Measurements from ENCODE around the gene DUSP11. TPM values are rescaled to one million over a fixed set of nuclear protein-coding genes. Genes with fewer than 3 reads are reported as not detected.
"Not testable (repeated sequence)": the region's sequence is repeated elsewhere in the genome, so short reads cannot be mapped to it uniquely, and the experiment has no call there.

Gene DUSP11
- total RNA-seq, 1 donor from 2014 or later, result 30.3 TPM

DNA sequence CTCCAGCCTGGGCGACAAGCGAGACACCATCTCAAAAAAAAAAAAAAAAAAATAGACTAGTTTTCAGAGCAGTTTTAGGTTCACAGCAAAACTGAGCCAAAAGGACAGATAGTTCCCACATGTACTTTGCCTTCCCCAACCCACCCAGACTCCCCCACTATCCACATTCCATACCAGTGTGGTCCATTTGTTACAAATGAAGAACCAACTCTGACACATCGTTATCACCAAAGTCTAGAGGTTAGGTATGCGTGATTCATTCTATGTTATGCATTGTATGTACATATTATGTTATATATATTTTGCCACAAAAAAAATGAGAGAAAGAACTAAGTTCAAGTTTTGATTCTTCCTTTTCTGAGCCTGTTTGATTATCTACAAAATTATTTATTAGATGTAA lies 3.5 kb downstream of the DUSP11 start:
- intact Hi-C loops (cut with micrococcal nuclease), result no loop called here

DNA sequence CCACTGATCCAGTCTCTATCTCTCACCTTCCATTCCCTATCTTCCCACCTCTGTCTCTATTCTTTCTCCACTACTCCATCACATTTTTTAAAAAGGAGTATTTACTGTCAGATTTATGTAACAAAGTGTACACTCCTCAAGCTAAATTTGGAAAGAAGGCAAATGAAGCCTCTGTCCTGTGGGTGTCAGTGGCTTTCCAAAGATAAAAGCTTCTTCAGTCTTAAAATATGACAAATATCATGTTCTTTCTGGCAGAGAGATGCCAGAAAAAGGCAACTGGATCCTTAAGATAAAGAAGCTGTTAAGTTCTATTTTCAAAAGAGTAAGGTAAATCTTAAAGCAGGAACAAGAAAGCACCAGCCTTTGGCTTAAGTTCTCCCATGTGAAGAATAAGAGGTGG lies 7.1 kb downstream of the DUSP11 start:
- intact Hi-C loops (cut with micrococcal nuclease), result no loop called here

DNA sequence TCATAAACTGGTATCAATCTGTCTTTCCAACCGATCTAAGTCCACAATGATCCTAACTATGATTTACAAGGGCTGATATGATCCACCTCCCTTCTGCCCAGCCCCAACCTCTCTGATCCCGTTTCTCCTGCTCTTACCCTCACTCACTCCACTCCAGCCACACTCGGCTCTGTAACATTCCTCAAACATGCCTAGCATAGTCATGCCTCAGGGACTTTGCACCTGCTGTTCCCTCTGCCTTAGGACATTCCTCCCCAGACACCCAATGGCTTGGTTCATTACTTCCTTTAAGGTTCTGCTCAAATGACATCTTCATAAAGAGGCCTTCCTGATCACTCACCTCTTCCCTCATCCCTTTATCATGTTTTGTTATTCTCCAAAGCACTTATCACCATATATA lies 9.2 kb downstream of the DUSP11 start:
- intact Hi-C loops (cut with micrococcal nuclease), result no loop called here

DNA sequence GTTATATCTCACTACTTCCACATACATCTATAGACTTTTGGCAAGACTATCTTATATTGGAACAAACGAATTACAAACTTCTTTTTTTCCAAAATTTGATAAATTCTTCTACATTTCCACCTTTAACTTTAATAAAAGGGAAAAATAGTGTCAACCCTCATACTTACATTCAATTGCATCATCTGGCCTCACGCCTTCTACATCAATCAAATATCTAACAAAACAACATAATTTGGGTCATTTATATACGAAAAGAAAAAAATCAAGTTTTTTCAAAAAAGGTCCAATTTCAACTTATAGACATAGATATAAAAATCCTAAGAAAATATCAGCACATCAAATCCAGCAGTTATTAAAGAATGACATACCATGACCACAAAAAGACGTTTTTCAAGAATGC lies 12.9 kb downstream of the DUSP11 start:
- intact Hi-C loops (cut with micrococcal nuclease), result no loop called here

DNA sequence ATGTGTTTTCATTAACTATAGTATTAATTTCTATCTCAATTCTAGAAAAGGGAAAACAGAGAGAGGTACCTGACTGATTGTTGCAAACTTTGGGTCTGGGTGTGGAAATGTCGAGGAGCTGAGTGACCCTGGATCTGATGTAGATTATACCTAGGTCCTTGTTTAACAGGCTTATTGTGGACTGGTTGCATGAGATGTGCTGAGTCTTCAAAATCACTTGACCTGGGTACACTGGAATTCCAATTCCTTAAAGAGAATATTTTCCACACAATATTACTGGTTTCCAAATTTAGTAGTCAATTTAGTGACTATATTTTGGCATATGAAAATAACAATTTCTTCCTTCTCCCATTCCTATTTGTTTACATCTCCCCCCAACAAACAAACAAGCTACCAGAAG lies 13.6 kb downstream of the DUSP11 start:
- intact Hi-C loops (cut with micrococcal nuclease), result no loop called here

DNA sequence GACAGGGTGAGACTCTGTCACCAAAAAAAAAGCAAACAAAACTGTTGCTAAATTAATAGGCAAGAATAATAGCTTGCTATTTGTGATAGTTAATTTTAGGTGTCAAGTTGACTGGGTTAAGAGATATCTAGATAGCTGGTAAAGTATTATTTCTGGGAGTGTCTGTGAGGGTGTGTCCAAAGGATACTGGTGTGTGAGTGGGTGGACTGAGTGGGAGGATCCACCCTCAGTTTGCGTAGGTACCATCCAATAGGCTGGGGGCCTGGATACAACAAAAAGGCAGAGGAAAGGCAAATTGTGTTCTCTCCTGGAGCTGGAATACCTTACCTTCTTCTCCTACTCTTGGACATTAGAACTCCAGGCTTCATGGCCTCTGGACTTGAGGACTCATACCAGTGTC lies 15.0 kb downstream of the DUSP11 start:
- intact Hi-C loops (cut with micrococcal nuclease), result no loop called here

DNA sequence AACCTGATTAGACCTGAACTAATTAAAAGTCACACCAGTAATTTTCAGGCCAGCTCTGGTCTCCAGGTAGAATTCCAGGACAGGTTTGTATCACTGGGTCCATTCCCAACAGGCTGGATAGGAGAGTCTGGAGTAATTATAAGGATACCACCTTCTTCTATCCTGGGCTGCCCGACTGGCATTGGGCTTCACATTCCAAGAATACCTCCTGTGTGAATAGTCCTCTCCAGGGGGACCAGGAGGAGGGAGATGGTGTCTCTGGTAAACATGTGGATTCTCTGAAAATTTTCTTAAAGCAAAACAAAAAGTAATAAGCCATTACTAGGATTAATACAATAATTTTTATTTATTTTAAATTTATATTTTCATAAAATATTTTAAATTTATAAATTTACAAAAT lies 17.3 kb downstream of the DUSP11 start:
- intact Hi-C loops (cut with micrococcal nuclease), result no loop called here

DNA sequence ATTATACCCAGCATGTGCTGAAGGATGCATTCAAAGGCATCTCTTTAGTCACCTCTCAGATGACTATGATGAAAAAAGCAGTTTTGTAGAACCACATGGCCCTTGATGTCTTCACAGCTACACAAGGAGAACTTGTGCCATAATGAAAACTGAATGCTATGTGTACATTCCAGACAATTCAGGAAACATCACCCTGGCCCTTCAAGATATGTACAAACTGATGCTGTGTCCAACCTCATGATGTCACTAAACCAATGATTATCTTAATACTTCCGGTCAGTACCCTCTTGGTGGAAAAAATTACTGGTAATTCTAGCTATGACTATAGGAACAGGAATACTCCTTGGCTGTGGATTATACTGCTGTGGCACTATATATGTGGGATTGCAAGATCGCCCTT lies 20.0 kb downstream of the DUSP11 start:
- intact Hi-C loops (cut with micrococcal nuclease), result no loop called here

DNA sequence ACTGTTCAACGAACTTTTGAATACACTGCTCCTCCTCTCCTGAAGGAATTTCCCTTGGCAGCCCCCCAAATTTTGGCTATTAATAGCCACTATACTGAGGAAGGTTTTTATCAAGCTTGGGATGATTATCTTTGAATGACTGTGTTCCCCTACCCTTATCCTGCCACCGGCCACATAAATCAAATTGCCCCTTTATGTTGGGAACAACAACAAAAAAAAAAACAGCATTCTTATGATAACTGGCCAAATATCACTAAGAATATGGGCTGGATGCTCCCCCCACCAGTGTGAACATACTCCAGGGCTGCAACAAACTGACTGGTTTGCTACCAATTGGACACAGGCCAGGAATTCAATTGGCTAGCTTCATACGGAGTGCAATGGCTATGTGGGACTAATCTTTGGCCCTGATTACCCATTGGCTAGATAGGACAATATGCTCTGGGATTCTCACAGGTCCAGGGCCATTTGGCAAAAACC lies 20.6 kb downstream of the DUSP11 start:
- intact Hi-C loops (cut with micrococcal nuclease), result no loop called here

DNA sequence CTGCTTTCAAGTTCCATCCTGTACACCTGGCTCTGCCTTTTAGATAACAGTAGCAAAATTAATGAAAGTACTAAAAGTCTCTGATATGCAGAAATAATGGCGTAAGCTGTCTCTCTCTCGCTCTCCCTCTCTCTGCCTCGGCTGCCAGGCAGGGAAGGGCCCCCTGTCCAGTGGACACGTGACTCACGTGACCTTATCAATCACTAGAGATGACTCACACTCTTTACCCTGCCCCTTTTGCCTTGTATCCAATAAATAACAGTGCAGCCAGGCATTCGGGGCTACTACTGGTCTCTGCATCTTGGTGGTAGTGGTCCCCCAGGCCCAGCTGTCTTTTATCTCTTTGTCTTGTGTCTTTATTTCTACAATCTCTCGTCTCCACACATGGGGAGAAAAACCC lies 25.6 kb downstream of the DUSP11 start:
- intact Hi-C loops (cut with micrococcal nuclease), result not testable (repeated sequence)

DNA sequence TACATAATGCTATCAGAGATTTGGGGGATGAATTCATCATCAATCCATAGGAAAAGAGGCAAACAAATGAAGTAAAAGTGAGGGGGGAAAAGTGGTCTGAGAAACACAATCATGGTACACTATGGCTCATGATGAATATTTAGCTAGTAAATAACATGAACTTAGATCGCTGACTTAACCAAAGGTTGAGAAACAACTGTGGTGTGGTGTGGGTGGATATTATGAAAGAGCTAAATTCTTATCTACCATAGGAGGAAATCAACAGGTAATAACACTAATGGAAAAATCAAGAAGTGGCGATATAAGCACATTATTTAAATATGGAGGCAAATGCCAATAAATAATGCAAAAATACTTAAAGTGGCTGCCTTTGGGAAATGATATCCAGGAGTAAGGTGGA lies 30.6 kb downstream of the DUSP11 start:
- intact Hi-C loops (cut with micrococcal nuclease), result no loop called here

DNA sequence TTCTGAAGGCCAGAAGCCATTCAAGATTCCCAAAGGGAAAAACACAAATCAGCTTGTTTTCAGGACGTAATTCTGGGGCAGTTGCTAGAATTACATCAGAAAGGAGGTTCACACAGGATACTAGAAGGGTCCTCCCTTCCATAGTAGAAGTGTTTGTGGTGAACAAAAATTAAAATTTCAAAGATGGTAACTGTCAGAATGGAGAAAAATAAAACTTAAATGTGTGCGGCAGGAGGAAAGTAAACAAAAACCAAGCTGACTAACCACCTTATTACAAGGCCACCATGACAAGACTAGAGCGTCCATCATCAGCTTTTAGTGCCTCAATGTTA lies 33.1 kb downstream of the DUSP11 start:
- intact Hi-C loops (cut with micrococcal nuclease), result no loop called here

DNA sequence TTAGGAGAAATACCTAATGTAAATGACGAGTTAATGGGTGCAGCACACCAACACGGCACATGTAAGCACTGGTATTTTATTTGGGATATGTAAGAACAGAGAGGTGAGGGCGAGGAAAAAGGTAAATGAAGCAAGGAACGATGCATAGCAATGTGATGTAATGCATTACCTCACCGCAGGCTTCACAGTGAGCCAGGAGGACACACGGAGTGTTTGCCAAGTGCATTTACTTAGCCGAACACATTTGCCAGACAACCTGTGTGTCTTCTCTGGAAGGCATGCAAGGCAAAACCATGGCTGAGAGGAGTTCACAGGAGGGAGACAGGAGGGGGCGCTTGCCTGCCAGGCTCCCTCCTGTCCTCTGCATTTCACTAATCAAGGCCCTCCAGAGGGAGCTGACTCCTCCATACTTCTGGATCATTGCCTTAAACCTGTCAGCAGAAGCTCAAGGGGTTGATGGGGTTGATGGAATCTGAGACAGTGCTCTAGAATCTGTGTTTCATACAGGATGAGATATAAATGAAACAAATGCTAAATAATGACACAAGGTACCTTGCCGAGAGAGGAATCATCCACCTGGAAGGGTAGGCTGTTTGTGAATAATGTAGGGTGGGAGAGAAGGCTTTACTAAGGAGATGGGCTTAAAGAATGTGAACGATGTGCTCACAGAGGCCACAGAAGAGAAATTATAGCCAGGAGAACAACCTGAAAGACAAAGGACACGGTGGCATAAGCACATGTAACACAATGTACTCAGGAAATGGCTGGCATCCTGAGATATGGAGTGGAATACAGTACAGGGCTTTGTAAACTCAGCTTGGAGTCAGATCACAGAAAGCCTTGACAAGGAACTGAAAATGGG lies 33.7 kb downstream of the DUSP11 start:
- intact Hi-C loops (cut with micrococcal nuclease), result no loop called here

DNA sequence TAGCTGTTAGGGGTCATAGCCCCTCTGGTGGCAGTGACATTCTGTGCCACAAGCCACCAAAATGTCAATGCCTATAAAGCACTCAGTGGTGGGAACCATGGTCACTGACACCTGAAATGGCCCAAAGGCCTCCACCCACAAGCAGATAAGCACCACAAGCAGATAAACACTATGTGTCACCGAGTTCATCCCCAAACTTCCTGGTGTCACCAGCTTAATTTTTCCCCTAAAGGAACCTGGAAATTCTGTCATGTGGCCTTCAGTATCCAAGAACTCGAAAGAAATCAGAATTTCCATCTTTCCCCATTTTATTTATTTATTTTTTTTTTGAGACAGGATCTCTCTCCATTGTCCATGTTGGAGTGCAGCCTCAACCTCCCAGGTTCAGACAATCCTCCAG lies 39.1 kb downstream of the DUSP11 start:
- intact Hi-C loops (cut with micrococcal nuclease), result no loop called here

DNA sequence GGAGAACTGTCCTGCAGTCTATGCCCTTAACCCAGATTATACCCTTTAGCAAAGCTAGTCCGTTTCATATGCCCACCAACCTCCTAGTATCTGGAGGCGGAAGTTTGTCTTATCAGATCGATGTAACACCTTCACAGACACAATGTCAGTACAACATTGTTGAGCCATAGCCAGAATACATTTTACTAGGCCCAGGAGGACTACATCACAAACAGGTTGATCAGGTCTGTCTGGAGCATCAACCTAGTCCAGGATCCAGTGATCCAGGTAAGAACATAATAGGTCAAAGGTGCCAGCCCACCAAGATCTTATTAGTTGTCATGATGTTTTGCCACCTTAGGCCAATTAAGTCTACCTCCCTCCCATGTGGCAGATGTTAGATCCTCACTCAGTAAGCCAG lies 40.8 kb downstream of the DUSP11 start:
- intact Hi-C loops (cut with micrococcal nuclease), result loop anchor here (5.0 kb wide), 1 partner anchor 667 kb away; the partner anchor contains the start of gene SFXN5

DNA sequence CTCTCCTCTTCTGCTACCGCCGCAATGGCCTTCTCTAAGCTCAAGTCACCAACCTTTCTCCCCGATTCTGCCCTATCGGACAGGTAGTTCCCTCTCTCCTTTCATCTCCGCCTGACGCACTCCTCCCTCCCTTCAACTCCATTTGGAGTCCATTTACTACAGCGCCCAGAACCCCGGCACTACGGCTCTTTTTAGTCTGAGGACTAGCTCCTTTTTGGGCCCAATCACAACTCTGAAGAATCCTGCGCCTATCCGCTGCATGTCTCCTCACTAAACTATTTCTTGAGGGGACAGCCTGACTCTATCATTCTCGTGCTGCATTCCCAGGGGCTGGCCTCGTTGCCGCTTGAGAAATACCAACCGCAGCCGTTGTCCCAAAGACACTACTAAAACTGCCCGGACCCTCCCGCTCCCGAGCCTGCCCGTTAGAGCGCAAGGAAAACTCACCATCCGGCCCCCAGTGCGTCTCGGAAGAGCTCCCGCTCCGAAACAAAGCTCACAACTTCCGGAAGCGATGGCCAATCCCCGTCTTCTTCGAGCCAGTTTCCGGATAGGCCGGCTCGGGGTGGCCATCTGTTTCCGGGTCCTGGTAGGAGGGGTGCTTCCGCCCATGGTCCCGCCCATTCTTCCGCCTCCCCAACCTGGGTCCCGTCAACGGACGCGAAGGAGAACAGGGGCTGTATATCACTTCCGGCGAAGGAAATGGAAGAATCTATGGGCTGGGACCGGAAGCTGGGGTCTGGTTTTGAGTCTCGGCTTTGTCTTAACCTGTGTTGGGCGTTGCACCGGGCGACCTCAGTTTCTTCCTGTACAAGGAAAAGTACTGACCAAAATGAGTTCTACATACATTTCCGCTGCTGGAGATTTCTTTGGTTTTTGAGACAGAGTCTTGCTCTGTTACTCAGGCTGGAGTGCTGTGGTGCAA lies 42.8 kb downstream of the DUSP11 start, which contains the start of gene TPRKB:
Gene TPRKB, minus strand, starts transcription at position 491 of the 925 bp plus-strand sequence. CDS start 2,776 bp downstream, outside the sequence.
- intact Hi-C loops (cut with micrococcal nuclease), result loop anchor here (1.0 to 5.0 kb wide), 9 partner anchors 43 to 792 kb away; partner anchors contain the start of genes ALMS1, AUP1, CCT7 and DGUOK

DNA sequence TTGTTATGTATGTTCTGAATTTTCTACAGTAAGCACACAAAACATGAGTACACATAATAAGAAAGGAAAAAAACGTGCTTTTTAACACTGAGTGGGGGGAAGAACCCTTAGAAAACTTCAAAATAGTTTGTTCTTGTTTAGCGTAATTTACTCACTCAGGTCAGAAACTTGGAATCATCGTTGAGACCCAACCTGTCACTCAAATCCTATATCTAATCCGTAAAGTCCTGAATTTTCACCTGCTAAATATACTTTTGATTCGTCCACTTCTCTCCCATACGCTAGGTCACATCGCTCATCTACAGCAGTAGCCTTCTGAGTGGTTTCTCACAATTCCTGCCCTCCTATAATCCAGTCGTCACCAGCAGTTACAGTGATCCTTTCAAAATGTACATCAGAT lies 43.5 kb downstream of the DUSP11 start:
- intact Hi-C loops (cut with micrococcal nuclease), result loop anchor here (2.0 to 5.0 kb wide), 4 partner anchors 190 to 792 kb away; partner anchors contain the start of genes AUP1, CCT7, DGUOK and HTRA2

DNA sequence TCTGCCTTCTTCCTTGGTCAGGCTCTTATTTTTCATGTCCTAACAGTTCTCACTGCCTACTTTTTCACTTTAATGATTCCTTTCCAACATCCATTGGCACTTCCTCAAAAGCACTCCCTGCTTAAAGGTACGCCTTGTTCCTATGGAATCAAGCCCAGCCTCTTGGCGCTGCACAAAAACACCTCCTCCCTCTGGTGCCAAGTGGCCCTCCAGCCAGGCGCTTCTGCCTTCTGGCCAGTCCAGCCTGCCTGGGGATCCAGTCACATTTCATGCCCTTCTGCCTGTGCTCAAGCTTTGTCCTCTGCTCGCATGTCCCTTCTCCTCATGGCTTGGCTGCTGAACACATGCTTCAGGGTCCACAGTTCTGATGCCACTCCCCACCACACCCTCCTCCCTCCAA lies 49.1 kb downstream of the DUSP11 start:
- intact Hi-C loops (cut with micrococcal nuclease), result no loop called here

DNA sequence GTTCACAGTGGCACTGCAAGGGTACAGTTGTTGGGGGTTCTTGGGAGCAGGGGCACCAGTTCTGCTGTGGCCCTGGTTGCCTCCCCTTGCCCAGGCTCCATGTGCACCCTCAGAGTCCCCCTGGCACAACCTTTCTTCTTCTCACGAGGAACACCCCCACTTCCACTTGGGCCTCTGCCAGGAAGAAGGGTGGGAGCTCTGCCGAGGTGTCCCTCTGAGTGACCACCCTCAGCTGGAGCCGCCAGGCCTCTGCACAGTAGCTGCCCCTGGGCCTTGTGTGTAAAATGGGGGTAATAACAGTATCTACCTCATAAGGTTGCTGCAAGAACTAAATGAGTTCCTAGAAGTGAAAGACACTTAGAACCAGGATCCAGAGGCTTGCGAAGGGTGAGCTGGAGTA lies 51.2 kb downstream of the DUSP11 start:
- intact Hi-C loops (cut with micrococcal nuclease), result no loop called here

DNA sequence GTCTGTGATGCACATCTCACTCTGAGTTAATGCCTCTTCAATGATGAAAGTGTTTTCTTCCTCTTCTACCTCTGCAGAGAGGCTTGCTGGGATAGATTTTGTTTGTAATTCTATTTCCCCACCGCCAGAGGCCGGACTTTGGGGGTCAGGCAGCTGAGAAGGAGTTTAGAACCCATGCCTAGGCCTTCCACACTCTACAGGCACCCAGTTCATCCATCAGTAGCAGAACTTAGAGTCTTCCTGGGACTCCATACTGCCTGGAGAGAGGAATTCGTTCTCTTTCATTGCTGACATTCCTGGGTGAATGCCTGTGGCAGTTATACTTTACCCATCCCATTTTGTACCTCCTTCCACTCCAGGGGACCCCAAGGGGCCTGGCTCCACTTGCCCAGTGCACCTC lies 51.9 kb downstream of the DUSP11 start:
- intact Hi-C loops (cut with micrococcal nuclease), result no loop called here

DNA sequence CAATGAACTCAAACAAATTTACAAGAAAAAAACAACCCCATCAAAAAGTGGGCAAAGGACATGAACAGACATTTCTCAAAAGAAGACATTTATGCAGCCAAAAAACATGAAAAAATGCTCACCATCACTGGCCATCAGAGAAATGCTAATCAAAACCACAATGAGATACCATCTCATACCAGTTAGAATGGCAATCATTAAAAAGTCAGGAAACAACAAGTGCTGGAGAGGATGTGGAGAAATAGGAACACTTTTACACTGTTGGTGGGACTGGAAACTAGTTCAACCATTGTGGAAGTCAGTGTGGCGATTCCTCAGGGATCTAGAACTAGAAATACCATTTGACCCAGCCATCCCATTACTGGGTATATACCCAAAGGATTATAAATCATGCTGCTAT lies 53.2 kb downstream of the DUSP11 start:
- intact Hi-C loops (cut with micrococcal nuclease), result not testable (repeated sequence)
